Measurements from ENCODE around the gene SMPD2.

Gene SMPD2

DNA sequence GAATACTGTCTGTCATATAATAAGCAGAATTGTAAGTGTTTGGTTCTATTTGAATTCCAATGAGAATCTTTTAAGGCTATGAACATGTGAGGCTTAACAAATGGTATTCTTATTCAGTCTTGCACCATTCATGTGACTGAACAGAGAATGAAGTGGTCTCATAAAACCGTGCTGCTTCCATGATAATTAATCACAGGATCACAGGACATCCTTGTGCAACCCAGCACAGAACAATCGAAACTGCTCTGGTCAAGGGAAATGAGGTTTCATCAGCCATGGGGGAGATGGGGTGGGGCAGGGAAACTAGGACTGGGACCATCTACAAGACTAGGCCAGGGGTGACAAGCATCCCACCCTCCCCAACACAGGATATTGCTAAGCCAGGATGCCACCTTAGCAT, 6.1 kb upstream of the SMPD2 start:
- no peak for FAIRE-seq

DNA sequence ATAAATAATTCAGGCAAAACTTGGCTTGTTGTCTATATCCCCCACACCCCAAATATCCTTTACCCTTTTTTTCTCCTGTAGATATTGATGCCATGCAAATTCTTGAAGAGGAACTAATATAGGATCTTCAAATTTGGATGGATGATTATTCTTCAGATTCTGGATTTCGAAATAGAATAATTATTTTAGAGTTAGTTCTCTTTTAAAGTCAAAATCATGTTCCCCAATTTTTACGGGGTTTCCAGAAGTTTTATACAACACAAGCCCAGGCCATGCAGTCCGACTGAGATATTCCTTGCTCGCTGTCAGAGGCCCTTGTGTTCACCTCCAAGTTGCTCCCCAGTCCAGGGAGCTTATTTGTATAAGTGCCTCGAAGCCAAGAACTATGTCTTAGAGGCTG, 4.5 kb upstream of the SMPD2 start:
- TF ChIP-seq, protein P1, sequence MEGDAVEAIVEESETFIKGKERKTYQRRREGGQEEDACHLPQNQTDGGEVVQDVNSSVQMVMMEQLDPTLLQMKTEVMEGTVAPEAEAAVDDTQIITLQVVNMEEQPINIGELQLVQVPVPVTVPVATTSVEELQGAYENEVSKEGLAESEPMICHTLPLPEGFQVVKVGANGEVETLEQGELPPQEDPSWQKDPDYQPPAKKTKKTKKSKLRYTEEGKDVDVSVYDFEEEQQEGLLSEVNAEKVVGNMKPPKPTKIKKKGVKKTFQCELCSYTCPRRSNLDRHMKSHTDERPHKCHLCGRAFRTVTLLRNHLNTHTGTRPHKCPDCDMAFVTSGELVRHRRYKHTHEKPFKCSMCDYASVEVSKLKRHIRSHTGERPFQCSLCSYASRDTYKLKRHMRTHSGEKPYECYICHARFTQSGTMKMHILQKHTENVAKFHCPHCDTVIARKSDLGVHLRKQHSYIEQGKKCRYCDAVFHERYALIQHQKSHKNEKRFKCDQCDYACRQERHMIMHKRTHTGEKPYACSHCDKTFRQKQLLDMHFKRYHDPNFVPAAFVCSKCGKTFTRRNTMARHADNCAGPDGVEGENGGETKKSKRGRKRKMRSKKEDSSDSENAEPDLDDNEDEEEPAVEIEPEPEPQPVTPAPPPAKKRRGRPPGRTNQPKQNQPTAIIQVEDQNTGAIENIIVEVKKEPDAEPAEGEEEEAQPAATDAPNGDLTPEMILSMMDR (IDR thresholded peaks at IDR 0.05; ENCODE audit: insufficient read depth, missing control alignments), result no peak
- DNase-seq (ENCODE audit: insufficient read length, low spot score) (no peak), FAIRE-seq (no peak)

More for the DNA sequence above, 6.1 kb upstream of the SMPD2 start:
- DNase-seq (ENCODE audit: insufficient read length, low spot score), result no peak
- TF ChIP-seq, protein P1 (IDR thresholded peaks at IDR 0.05; ENCODE audit: insufficient read depth, missing control alignments), result no peak

DNA sequence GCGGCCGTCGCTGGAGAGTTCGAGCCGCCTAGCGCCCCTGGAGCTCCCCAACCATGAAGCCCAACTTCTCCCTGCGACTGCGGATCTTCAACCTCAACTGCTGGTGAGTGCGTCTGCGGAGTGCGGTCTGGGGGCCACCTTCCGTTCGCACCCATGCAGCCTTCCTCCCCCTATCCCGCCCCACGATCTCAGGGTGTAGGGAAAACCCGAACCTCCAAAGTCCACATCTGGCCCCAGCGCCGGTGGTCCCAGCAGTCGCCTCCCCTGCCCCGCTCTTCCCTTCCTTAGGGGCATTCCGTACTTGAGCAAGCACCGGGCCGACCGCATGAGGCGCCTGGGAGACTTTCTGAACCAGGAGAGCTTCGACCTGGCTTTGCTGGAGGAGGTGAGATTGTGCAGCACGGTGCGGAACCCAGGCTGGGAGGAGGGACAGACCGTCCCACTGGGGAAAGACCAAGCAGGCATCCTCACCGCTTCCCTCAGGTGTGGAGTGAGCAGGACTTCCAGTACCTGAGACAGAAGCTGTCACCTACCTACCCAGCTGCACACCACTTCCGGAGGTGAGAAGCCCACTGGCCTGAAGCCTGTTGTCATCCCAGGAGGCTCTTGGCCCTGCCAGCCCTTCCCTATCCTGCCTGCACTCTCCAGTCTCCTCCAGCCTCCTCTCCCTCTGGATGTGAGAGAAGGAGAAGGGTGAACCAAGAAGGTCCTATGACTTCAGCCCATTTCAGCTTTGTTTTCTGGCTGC, 719 bp downstream of the SMPD2 start:
- TF ChIP-seq, protein P1 (IDR thresholded peaks at IDR 0.05; ENCODE audit: insufficient read depth, missing control alignments), result no peak
- FAIRE-seq (no peak), DNase-seq (ENCODE audit: insufficient read length, low spot score) (no peak)

DNA sequence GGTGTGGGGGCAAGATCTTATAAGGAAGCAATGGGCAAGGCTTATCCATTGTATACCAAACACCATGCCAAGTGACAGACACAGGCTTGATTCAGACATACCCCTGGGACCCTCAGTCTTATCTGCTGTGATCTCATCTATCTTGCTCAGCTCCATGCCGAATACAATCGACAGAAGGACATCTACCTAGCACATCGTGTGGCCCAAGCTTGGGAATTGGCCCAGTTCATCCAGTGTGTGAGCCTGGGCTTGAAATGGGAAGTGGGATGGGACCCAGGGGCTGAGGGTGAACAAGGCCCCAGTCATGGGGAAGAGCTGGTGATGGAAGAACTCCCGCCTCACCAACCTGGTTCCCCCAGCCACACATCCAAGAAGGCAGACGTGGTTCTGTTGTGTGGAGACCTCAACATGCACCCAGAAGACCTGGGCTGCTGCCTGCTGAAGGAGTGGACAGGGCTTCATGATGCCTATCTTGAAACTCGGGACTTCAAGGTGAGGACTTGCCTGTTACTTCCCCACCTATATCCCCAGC, 1.9 kb downstream of the SMPD2 start:
- TF ChIP-seq, protein P1 (IDR thresholded peaks at IDR 0.05; ENCODE audit: insufficient read depth, missing control alignments), result no peak
- DNase-seq (ENCODE audit: insufficient read length, low spot score) (no peak), FAIRE-seq (no peak)

DNA sequence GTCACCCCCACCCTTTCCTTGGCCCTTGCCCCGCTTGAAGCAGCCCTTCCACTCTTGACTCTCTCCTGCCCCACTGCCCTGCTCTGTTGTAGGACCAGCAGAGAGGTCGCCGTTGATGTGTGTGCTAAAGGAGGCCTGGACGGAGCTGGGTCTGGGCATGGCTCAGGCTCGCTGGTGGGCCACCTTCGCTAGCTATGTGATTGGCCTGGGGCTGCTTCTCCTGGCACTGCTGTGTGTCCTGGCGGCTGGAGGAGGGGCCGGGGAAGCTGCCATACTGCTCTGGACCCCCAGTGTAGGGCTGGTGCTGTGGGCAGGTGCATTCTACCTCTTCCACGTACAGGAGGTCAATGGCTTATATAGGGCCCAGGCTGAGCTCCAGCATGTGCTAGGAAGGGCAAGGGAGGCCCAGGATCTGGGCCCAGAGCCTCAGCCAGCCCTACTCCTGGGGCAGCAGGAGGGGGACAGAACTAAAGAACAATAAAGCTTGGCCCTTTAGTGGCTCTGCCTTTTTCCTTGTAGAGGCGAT, 3.0 kb downstream of the SMPD2 start:
- DNase-seq (ENCODE audit: insufficient read length, low spot score) (no peak), FAIRE-seq (no peak)
- TF ChIP-seq, protein P1 (IDR thresholded peaks at IDR 0.05; ENCODE audit: insufficient read depth, missing control alignments), result no peak

DNA sequence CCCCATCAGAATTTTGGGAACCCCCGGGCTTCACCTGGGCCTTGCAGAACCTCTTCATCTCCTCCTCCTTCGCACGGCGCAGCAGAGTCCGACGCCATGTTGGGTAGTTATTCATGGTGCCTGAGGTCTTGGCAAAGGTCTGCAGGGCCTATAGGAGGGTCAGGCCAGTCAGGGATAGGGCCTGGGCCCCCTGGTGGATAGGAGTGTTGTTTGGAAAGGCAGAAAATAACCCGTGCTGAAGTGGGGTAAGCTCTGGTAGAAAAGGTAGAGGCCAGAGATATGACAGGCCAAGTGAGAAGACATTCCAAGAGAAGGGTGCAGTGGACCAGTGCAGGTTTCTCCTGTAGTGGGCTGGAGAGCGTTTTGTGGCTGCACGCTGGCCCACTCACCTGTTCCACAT, 4.9 kb downstream of the SMPD2 start:
- TF ChIP-seq, protein P1 (IDR thresholded peaks at IDR 0.05; ENCODE audit: insufficient read depth, missing control alignments), result no peak
- FAIRE-seq (no peak), DNase-seq (ENCODE audit: insufficient read length, low spot score) (no peak)

DNA sequence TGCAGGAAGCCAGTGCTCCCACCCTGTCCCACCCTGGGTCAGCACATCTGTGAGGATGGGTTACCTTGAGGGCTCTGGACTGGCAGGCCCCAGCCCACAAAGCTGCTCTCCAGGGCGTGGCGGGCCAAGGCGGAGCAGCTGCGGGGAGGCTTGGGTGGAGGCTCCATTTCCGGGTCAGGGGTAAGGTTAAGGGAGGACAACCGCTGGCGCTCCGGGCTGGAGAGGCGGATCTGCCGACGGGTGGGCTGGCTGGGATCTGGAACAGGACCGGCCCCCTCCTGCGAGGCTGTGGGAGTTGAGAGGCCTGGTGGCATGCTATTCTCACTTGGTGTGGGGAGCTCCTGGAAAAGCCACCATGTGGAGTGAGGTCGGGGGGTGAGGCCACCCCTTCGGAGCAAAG, 5.5 kb downstream of the SMPD2 start:
- TF ChIP-seq, protein P1 (IDR thresholded peaks at IDR 0.05; ENCODE audit: insufficient read depth, missing control alignments), result no peak
- no peak for FAIRE-seq
- no peak for DNase-seq (ENCODE audit: insufficient read length, low spot score)

Data from D721Med (cell line).